Muscle layer of duodenum (tissue), 2 donors: ENCODE measurements around the gene WDR27.

Experiments used
- H3K27ac ChIP-seq: one replicate; pipeline ENCODE4 v1.7.0; 2013; ENCODE audit warnings: mild to moderate bottlenecking, low read length
- H3K27me3 ChIP-seq: one replicate; pipeline ENCODE4 v1.7.0; 2013; ENCODE audit warnings: low read depth, mild to moderate bottlenecking, control low read depth, low read length
- H3K36me3 ChIP-seq, 2 donors: one replicate each; pipeline ENCODE4 v1.7.0; 2013; ENCODE audit warnings: low read length in 2 of 2, control low read depth in 1 of 2, mild to moderate bottlenecking in 1 of 2; ENCODE audit not compliant: insufficient read depth in 2 of 2, control insufficient read depth in 1 of 2
- H3K4me1 ChIP-seq, 2 donors: one replicate each; pipeline ENCODE4 v1.7.0; 2013; ENCODE audit warnings: low read length in 2 of 2, mild to moderate bottlenecking in 2 of 2, control low read depth in 1 of 2, moderate library complexity in 1 of 2; ENCODE audit not compliant: insufficient read depth in 2 of 2, control insufficient read depth in 1 of 2
- H3K4me3 ChIP-seq, 2 donors: one replicate each; pipeline ENCODE4 v1.7.0; 2013; ENCODE audit warnings: low read length in 2 of 2, low read depth in 1 of 2, mild to moderate bottlenecking in 1 of 2
- H3K9me3 ChIP-seq, 2 donors: one replicate each; pipeline ENCODE4 v1.7.0; 2013; ENCODE audit warnings: low read length in 2 of 2, control low read depth in 1 of 2, mild to moderate bottlenecking in 1 of 2; ENCODE audit not compliant: control insufficient read depth in 1 of 2
- donor health status: healthy.

Gene WDR27

GRCh38 chr6:169724494-169725124 is 22.8 kb upstream of the WDR27 start, which contains the start of gene PHF10:
TSS of gene PHF10 (minus strand) at chr6:169724500. CDS start at chr6:169723931, 569 bp downstream.
- H3K4me3 ChIP-seq: peak within 1 kb of the TSS; percentile 74 to 99
- H3K9me3 ChIP-seq: no peaks in the 10 kb centered on the region
- no peaks in the 10 kb centered on the region for H3K36me3 ChIP-seq
- H3K27me3 ChIP-seq: no peaks in the 10 kb centered on the region
- peaks cover 0 to 16% of the 10 kb centered on the region in 2 donors for H3K4me1 ChIP-seq
- H3K27ac ChIP-seq: peak within 1 kb of the TSS; percentile 93

- Histone ChIP-seq H3K36me3 (no peaks in the 10 kb centered on the region), H3K4me3 (no peak overlapping the region), H3K27ac (no peak overlapping the region), H3K9me3 (no peaks in the 10 kb centered on the region), H3K4me1 (peaks cover 0 to 16% of the 10 kb centered on the region in 2 donors), H3K27me3 (no peaks in the 10 kb centered on the region)
Measured at GRCh38 chr6:169723991-169724493, 22.2 kb upstream of the WDR27 start.

- Histone ChIP-seq H3K4me1 (peaks cover 0 to 16% of the 10 kb centered on the region in 2 donors), H3K9me3 (no peaks in the 10 kb centered on the region), H3K27ac (peak overlapping the region; percentile 93), H3K4me3 (peak overlapping the region; percentile 74 to 99), H3K27me3 (no peaks in the 10 kb centered on the region), H3K36me3 (no peaks in the 10 kb centered on the region)
Measured at GRCh38 chr6:169723200-169723909, 21.5 kb upstream of the WDR27 start.

GRCh38 chr6:169722362-169723199 is 20.8 kb upstream of the WDR27 start:
- H3K4me1 ChIP-seq: peaks cover 0 to 16% of the 10 kb centered on the region in 2 donors
- H3K27ac ChIP-seq: peak overlapping the region; percentile 93
- H3K9me3 ChIP-seq: no peaks in the 10 kb centered on the region
- peak overlapping the region; percentile 74 to 99 for H3K4me3 ChIP-seq
- no peaks in the 10 kb centered on the region for H3K27me3 ChIP-seq
- no peaks in the 10 kb centered on the region for H3K36me3 ChIP-seq

GRCh38 chr6:169720207-169720855 is 18.5 kb upstream of the WDR27 start:
- Histone ChIP-seq H3K9me3 (no peaks in the 10 kb centered on the region), H3K36me3 (peaks cover 8 to 13% of the 10 kb centered on the region in 2 donors), H3K4me3 (no peak overlapping the region), H3K27me3 (no peaks in the 10 kb centered on the region), H3K27ac (no peak overlapping the region), H3K4me1 (peaks cover 0 to 16% of the 10 kb centered on the region in 2 donors)

GRCh38 chr6:169719117-169719516 is 17.3 kb upstream of the WDR27 start:
- H3K4me1 ChIP-seq: peaks cover 0 to 16% of the 10 kb centered on the region in 2 donors
- no peaks in the 10 kb centered on the region for H3K9me3 ChIP-seq
- H3K27me3 ChIP-seq: no peaks in the 10 kb centered on the region
- no peak overlapping the region for H3K27ac ChIP-seq
- no peak overlapping the region for H3K4me3 ChIP-seq
- peaks cover 18 to 20% of the 10 kb centered on the region in 2 donors for H3K36me3 ChIP-seq

- no peaks in the 10 kb centered on the region for H3K27me3 ChIP-seq
- H3K9me3 ChIP-seq: no peaks in the 10 kb centered on the region
- no peak overlapping the region for H3K4me3 ChIP-seq
- no peak overlapping the region for H3K27ac ChIP-seq
- no peaks in the 10 kb centered on the region for H3K4me1 ChIP-seq
- peaks cover 44 to 48% of the 10 kb centered on the region in 2 donors for H3K36me3 ChIP-seq
Measured at GRCh38 chr6:169714595-169714994, 12.8 kb upstream of the WDR27 start.

- peaks cover 48% of the 10 kb centered on the region in 2 donors for H3K36me3 ChIP-seq
- no peaks in the 10 kb centered on the region for H3K4me1 ChIP-seq
Measured at GRCh38 chr6:169714178-169714577, 12.3 kb upstream of the WDR27 start.

GRCh38 chr6:169710009-169710408 is 8.2 kb upstream of the WDR27 start:
- Histone ChIP-seq H3K27ac (no peak overlapping the region), H3K4me1 (no peaks in the 10 kb centered on the region), H3K36me3 (peaks cover 37% of the 10 kb centered on the region in 2 donors), H3K4me3 (no peak overlapping the region), H3K9me3 (no peaks in the 10 kb centered on the region), H3K27me3 (no peaks in the 10 kb centered on the region)

More at GRCh38 chr6:169714178-169714577, 12.3 kb upstream of the WDR27 start:
- Histone ChIP-seq H3K4me3 (no peak overlapping the region), H3K27ac (no peak overlapping the region), H3K9me3 (no peaks in the 10 kb centered on the region), H3K27me3 (no peaks in the 10 kb centered on the region)

- Histone ChIP-seq H3K4me3 (no peak overlapping the region), H3K4me1 (peaks cover 2 to 6% of the 10 kb centered on the region in 2 donors), H3K27me3 (no peaks in the 10 kb centered on the region), H3K9me3 (no peaks in the 10 kb centered on the region), H3K27ac (no peak overlapping the region), H3K36me3 (peaks cover 30 to 36% of the 10 kb centered on the region in 2 donors)
Measured at GRCh38 chr6:169709293-169709692, 7.5 kb upstream of the WDR27 start.
